ENCODE results near the gene TTLL11. TPM values are rescaled to one million over a fixed set of nuclear protein-coding genes. Genes with fewer than 3 reads are reported as not detected.

TTLL11 gene
- total RNA-seq, 3 donors from 2014 or later = 6.0 to 22.2 (median 6.4) TPM

DNA sequence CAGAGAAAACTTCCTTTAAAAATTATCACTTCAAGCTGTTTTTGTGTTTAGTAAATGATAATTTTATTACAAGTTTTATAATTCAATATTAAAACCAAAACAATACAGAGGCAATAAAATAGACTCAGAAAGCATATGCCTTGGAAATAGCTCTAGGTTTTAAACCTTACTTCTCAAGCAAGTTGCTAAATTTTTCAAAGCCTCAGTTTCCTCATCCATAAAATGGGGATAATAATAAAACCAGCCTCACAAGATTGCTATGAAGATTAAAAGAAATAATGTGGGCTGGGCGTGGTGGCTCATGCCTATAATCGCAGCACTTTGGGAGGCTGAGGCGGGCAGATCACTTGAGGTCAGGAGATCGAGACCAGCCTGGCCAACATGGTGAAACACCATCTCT lies 62.8 kb downstream of the TTLL11 start:
- DNase-seq = no peak
- TF ChIP-seq, protein P1, sequence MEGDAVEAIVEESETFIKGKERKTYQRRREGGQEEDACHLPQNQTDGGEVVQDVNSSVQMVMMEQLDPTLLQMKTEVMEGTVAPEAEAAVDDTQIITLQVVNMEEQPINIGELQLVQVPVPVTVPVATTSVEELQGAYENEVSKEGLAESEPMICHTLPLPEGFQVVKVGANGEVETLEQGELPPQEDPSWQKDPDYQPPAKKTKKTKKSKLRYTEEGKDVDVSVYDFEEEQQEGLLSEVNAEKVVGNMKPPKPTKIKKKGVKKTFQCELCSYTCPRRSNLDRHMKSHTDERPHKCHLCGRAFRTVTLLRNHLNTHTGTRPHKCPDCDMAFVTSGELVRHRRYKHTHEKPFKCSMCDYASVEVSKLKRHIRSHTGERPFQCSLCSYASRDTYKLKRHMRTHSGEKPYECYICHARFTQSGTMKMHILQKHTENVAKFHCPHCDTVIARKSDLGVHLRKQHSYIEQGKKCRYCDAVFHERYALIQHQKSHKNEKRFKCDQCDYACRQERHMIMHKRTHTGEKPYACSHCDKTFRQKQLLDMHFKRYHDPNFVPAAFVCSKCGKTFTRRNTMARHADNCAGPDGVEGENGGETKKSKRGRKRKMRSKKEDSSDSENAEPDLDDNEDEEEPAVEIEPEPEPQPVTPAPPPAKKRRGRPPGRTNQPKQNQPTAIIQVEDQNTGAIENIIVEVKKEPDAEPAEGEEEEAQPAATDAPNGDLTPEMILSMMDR (IDR thresholded peaks at IDR 0.05) = no peak
- Histone ChIP-seq H3K36me3 (ENCODE audit: low read depth) (no peaks in the 10 kb centered on the region), H3K4me1 (ENCODE audit: low read depth) (no peaks in the 10 kb centered on the region), H3K9me3 (no peaks in the 10 kb centered on the region), H3K4me3 (no peak overlapping the region)
- ATAC-seq = no peak
- intact Hi-C loops (cut with DNase I, micrococcal nuclease) = no loop called here

DNA sequence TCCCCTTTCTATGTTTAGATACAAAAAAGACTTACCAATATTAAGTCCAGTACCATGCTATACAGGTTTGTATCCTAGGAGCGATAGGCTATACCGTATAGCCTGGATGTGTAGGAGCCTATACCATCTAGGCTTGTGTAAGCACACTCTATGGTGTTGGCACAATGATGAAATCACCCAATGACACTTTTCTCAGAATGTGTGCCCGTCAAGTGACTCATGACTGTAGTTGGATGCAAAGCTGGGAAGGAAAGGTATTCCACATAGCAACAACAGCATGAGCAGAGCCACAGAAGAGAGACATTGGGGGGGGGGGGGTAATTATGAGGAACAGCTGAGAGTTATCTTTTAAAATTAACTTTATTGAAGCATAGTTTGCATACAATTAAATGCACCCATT lies 63.2 kb downstream of the TTLL11 start:
- Histone ChIP-seq H3K4me3 (no peak overlapping the region), H3K4me1 (ENCODE audit: low read depth) (no peaks in the 10 kb centered on the region), H3K9me3 (no peaks in the 10 kb centered on the region), H3K36me3 (ENCODE audit: low read depth) (no peaks in the 10 kb centered on the region)
- TF ChIP-seq, protein P1 (IDR thresholded peaks at IDR 0.05) = no peak
- DNase-seq (no peak), ATAC-seq (no peak)
- intact Hi-C loops (cut with DNase I, micrococcal nuclease) = no loop called here

DNA sequence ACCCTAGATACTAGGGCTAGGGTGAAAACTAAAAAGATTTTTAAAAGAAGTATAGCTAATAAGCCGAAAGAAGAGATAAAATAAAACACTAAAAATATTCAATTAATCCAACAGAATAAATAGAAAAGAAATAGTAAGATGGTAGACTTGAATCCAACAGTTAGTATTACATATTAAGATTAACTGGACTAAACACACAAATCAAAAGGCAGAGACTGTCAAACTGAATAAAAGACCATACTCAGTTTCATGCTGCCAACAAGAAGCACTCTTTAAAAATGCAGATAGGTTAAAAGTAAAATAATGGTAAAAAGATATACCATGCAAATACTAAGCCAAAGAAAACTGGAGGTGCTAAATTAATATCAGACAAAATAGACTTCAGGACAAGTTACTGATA lies 65.0 kb downstream of the TTLL11 start:
- ATAC-seq (no peak), DNase-seq (no peak)
- Histone ChIP-seq H3K4me3 (no peak overlapping the region), H3K36me3 (ENCODE audit: low read depth) (no peaks in the 10 kb centered on the region), H3K4me1 (ENCODE audit: low read depth) (no peaks in the 10 kb centered on the region), H3K9me3 (no peaks in the 10 kb centered on the region)
- TF ChIP-seq, protein P1 (IDR thresholded peaks at IDR 0.05) = no peak
- intact Hi-C loops (cut with DNase I, micrococcal nuclease) = no loop called here

DNA sequence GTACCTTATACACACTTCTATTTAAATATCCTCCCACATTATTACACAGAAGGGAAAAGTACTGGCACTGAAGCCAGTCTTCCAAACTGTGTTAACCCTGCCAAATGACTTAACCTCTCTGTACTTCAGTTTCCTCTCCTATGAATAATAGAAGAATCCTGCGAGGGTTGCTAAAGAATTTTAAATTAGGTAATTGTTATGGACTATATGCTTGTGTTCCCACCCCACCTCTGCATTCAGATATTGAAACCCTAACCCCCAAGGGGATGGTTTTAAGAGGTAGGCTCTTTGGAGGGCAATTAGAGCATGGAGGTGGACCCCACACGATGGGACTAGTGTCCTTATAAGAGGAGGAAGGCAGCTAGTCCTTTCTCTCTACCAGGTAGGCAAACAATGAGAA lies 72.7 kb downstream of the TTLL11 start:
- TF ChIP-seq, protein P1 (IDR thresholded peaks at IDR 0.05) = no peak
- Histone ChIP-seq H3K4me3 (no peak overlapping the region), H3K4me1 (ENCODE audit: low read depth) (no peaks in the 10 kb centered on the region), H3K36me3 (ENCODE audit: low read depth) (no peaks in the 10 kb centered on the region), H3K9me3 (no peaks in the 10 kb centered on the region)
- intact Hi-C loops (cut with DNase I, micrococcal nuclease) = no loop called here
- no peak for DNase-seq
- no peak for ATAC-seq

DNA sequence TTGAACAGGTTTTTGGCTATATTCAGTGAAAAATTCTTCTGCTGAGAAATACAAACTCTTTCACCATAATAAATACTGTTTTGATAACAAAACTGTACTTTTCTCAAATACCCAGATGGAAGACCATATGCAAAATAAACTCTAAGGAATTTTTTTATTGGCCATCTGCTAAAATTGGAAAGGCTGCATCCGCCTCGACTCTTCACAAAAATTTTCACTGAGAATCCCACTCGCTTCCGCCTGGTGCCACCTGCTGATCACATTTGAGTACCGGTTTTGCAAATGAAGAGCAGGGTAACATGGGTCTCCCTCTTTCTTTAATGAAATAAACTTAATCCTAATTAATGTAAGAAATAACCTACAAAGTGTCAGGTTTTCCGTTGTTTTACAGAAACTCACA lies 76.4 kb downstream of the TTLL11 start:
- intact Hi-C loops (cut with DNase I, micrococcal nuclease) = no loop called here
- H3K4me3 ChIP-seq = no peak overlapping the region
- H3K4me1 ChIP-seq (ENCODE audit: low read depth) = no peaks in the 10 kb centered on the region
- no peak for ATAC-seq
- DNase-seq = no peak
- TF ChIP-seq, protein P1 (IDR thresholded peaks at IDR 0.05) = no peak
- no peaks in the 10 kb centered on the region for H3K9me3 ChIP-seq
- H3K36me3 ChIP-seq (ENCODE audit: low read depth) = no peaks in the 10 kb centered on the region

DNA sequence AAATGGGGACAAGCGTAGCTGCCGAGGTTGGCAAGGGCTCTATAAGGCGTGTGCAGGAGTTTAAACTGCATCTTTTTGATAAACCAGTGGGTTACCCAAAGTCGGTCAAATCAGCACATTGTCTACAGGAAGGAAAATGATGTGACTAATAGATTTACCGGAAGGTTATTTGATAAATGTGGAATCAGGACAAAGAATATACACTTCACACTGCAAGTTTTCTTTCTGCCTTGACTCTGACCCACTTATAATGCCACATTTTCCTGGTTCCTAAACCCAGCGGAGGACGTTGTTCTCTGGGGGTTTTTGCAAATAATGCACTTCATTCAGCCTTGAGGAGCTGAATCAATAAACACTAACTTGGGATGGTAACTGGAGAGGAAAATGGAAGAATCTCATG lies 76.8 kb downstream of the TTLL11 start:
- intact Hi-C loops (cut with DNase I, micrococcal nuclease) = no loop called here

More for the DNA sequence above, 76.8 kb downstream of the TTLL11 start:
- H3K4me3 ChIP-seq = no peak overlapping the region
- TF ChIP-seq, protein P1 (IDR thresholded peaks at IDR 0.05) = no peak
- H3K9me3 ChIP-seq = no peaks in the 10 kb centered on the region
- H3K36me3 ChIP-seq (ENCODE audit: low read depth) = no peaks in the 10 kb centered on the region
- no peaks in the 10 kb centered on the region for H3K4me1 ChIP-seq (ENCODE audit: low read depth)
- no peak for DNase-seq
- ATAC-seq = no peak

Data from mucosa of descending colon (tissue), 3 donors.